MM.1S (cell line): ENCODE data around the gene GLIPR2.

ENCODE experiments used
- DNase-seq: peaks from one replicate; pipeline ENCODE4 v3.0.0-alpha.2; 2015
- H2AFZ ChIP-seq: fragments of 300-600 bp; sonication (generic); 2 replicates; pipeline ENCODE4 v1.6.0; 2016; ENCODE audit warnings: antibody characterized with exemption, low read length
- H3F3A ChIP-seq: fragments of 300-600 bp; sonication (generic); 2 replicates; pipeline ENCODE4 v1.6.1; 2016; ENCODE audit warnings: mild to moderate bottlenecking, antibody characterized with exemption, low read length, moderate library complexity, mixed read lengths; ENCODE audit not compliant: insufficient read depth
- H3K27ac ChIP-seq: fragments of 300-600 bp; sonication (generic); 2 replicates; pipeline ENCODE4 v1.5.1; 2016; ENCODE audit warnings: mild to moderate bottlenecking, low read length
- H3K27me3 ChIP-seq: fragments of 300-600 bp; sonication (generic); replicated peaks from 2 replicates; pipeline ENCODE4 v1.6.0; 2016; ENCODE audit warnings: low read length; ENCODE audit not compliant: insufficient read depth
- H3K36me3 ChIP-seq: fragments of 300-600 bp; sonication (generic); replicated peaks from 2 replicates; pipeline ENCODE4 v1.6.1; 2016; ENCODE audit warnings: mild to moderate bottlenecking, low read length, mixed read lengths; ENCODE audit not compliant: insufficient read depth
- H3K4me1 ChIP-seq: fragments of 300-600 bp; sonication (generic); 2 replicates; pipeline ENCODE4 v1.6.1; 2016; ENCODE audit warnings: low read length, mixed read lengths
- H3K4me2 ChIP-seq: fragments of 300-600 bp; sonication (generic); 2 replicates; pipeline ENCODE4 v1.6.0; 2016; ENCODE audit warnings: low read depth, low read length
- H3K4me3 ChIP-seq: fragments of 300-600 bp; sonication (generic); 2 replicates; pipeline ENCODE4 v1.5.1; 2016; ENCODE audit warnings: low read length, mixed read lengths
- H3K79me2 ChIP-seq: fragments of 300-600 bp; sonication (generic); 2 replicates; pipeline ENCODE4 v1.6.1; 2016; ENCODE audit warnings: mixed run types, low read length, mixed read lengths
- H3K9ac ChIP-seq: fragments of 300-600 bp; sonication (generic); 2 replicates; pipeline ENCODE4 v1.6.1; 2016; ENCODE audit warnings: low read length, mixed read lengths
- H3K9me2 ChIP-seq: fragments of 300-600 bp; sonication (generic); replicated peaks from 2 replicates; pipeline ENCODE4 v1.6.1; 2016; ENCODE audit warnings: mild to moderate bottlenecking, low read length, mixed read lengths; ENCODE audit not compliant: insufficient read depth
- H3K9me3 ChIP-seq: fragments of 300-600 bp; sonication (generic); replicated peaks from 2 replicates; pipeline ENCODE4 v1.6.1; 2016; ENCODE audit warnings: mild to moderate bottlenecking, low read length, mixed read lengths; ENCODE audit not compliant: insufficient read depth
- H4K20me1 ChIP-seq: fragments of 300-600 bp; sonication (generic); 2 replicates; pipeline ENCODE4 v1.6.1; 2016; ENCODE audit warnings: mild to moderate bottlenecking, low read length, moderate library complexity, mixed read lengths; ENCODE audit not compliant: insufficient read depth
- EZH2 ChIP-seq: fragments of 300-600 bp; sonication (generic); optimal IDR thresholded peaks from 2 replicates; pipeline ENCODE3; 2017; ENCODE audit warnings: low read depth, mild to moderate bottlenecking, antibody characterized with exemption, low read length, mixed read lengths
- EZH2phosphoT487 ChIP-seq: fragments of 300-600 bp; sonication (generic); IDR thresholded peaks from 2 replicates; pipeline ENCODE4 v1.6.1; 2018; ENCODE audit warnings: antibody characterized with exemption, low read length
- TF ChIP-seq, protein P1 (sequence below): fragments of 300-600 bp; sonication (generic); IDR thresholded peaks from 2 replicates; pipeline ENCODE4 v1.5.1; 2016; ENCODE audit warnings: antibody characterized with exemption, low read length, mixed read lengths

The GLIPR2 gene

DNA sequence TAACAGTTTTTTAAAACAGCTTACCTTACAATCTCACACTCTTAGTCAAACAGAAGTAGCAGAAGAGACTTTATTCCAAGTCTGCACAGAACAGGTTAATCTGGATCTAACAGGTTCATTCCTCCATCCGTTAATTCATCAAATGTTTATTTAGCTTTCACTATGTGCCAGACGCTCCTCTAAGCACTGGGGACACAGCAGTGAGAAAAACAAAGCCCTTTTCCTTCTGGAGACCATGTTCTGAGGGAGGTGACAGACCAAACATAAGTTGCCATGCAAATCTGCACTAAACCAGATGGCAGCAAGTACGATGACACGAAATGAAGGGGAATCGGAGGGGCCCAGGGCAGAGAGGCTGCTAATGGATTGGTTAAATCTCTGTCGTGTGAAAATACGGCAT lies 17.1 kb upstream of the GLIPR2 start:
- Histone ChIP-seq H3K9ac (no peak overlapping the region), H3K4me3 (no peak overlapping the region), H3K27me3 (no peaks in the 10 kb centered on the region), H3K27ac (no peak overlapping the region), H3K4me1 (no peaks in the 10 kb centered on the region), H2AFZ (no peak overlapping the region), H3K4me2 (no peak overlapping the region), H4K20me1 (no peaks in the 10 kb centered on the region), H3F3A (no peaks in the 10 kb centered on the region), H3K9me3 (no peaks in the 10 kb centered on the region), H3K79me2 (no peaks in the 10 kb centered on the region), H3K9me2 (no peaks in the 10 kb centered on the region), H3K36me3 (no peaks in the 10 kb centered on the region)
- DNase-seq, result no peak
- TF ChIP-seq, protein P1, sequence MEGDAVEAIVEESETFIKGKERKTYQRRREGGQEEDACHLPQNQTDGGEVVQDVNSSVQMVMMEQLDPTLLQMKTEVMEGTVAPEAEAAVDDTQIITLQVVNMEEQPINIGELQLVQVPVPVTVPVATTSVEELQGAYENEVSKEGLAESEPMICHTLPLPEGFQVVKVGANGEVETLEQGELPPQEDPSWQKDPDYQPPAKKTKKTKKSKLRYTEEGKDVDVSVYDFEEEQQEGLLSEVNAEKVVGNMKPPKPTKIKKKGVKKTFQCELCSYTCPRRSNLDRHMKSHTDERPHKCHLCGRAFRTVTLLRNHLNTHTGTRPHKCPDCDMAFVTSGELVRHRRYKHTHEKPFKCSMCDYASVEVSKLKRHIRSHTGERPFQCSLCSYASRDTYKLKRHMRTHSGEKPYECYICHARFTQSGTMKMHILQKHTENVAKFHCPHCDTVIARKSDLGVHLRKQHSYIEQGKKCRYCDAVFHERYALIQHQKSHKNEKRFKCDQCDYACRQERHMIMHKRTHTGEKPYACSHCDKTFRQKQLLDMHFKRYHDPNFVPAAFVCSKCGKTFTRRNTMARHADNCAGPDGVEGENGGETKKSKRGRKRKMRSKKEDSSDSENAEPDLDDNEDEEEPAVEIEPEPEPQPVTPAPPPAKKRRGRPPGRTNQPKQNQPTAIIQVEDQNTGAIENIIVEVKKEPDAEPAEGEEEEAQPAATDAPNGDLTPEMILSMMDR, result no peak
- TF ChIP-seq EZH2 (no peak), EZH2phosphoT487 (no peak)

DNA sequence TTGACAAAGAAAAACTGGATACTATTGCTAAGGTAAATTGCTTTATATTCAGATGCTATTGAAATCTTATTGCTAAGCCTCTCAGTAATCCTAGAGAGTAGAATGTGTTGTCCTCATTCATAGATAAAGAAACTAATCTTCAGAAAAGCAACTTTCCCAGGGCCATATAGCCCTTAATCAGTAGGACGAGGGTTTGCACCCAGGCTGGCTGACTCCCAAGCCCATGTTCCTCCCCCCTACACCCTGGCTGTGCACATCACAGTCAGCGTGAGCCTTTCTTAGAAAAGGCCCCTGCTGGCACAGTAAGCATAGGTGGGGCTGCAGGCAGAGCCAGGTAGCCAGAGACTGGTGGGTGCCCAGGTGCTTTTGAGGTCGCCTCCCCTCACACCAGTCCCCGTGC lies 15.8 kb upstream of the GLIPR2 start:
- Histone ChIP-seq H3K4me1 (no peaks in the 10 kb centered on the region), H3K9me3 (no peaks in the 10 kb centered on the region), H3K4me3 (no peak overlapping the region), H3K79me2 (no peaks in the 10 kb centered on the region), H2AFZ (no peak overlapping the region), H3K27ac (no peak overlapping the region), H3K9ac (no peak overlapping the region), H3K4me2 (no peak overlapping the region), H3F3A (no peaks in the 10 kb centered on the region), H3K27me3 (no peaks in the 10 kb centered on the region), H3K9me2 (no peaks in the 10 kb centered on the region), H3K36me3 (no peaks in the 10 kb centered on the region), H4K20me1 (no peaks in the 10 kb centered on the region)
- TF ChIP-seq EZH2phosphoT487, result no peak
- TF ChIP-seq, protein P1, result no peak
- TF ChIP-seq EZH2, result no peak
- DNase-seq, result no peak

DNA sequence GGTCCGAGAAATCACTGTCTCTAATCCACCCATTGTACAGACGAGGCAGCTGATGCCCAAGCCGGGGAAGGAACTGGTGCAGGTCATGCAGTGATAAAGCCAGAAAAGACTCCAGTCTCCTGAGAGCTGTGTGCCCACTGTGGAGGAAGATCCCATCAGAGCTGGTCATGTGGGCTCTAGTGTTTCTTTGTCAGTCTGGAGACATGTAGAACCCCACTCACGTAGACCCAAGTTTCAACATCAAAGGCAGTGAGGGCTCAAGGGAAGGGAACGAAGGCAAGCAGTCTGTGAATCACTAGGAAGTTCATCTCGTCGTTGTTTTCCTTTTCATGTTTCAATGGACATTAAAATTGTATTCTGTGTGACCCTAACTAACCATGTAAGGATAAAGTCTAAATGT lies 14.6 kb upstream of the GLIPR2 start:
- Histone ChIP-seq H3K4me2 (no peak overlapping the region), H3K36me3 (no peaks in the 10 kb centered on the region), H3K27me3 (no peaks in the 10 kb centered on the region), H3K4me1 (no peaks in the 10 kb centered on the region), H3K79me2 (no peaks in the 10 kb centered on the region), H3K4me3 (no peak overlapping the region), H3K9me2 (no peaks in the 10 kb centered on the region), H2AFZ (no peak overlapping the region), H4K20me1 (no peaks in the 10 kb centered on the region), H3K9ac (no peak overlapping the region), H3F3A (no peaks in the 10 kb centered on the region), H3K27ac (no peak overlapping the region), H3K9me3 (no peaks in the 10 kb centered on the region)
- no peak for DNase-seq
- TF ChIP-seq EZH2, result no peak
- TF ChIP-seq EZH2phosphoT487, result no peak
- TF ChIP-seq, protein P1, result no peak

DNA sequence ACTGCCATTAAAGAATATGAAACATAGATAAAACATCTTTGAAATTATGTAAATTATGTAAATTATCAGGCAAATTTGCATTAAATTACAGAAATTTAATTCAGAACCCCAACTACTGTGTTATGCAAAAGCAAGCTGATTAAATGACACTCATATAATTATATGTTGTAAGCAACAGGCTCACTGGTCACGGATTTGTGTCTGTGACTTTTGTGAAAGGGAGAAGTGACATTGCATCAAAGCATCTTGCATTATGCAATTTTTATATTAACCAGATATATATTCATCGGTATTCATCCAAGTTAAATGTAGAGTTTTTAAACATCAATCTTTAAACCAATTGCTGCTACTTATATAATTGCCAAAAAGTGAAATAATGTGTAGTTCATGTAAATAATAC lies 13.0 kb upstream of the GLIPR2 start:
- Histone ChIP-seq H3K36me3 (no peaks in the 10 kb centered on the region), H3K27ac (no peak overlapping the region), H3K4me2 (no peak overlapping the region), H3K9me2 (no peaks in the 10 kb centered on the region), H3K79me2 (no peaks in the 10 kb centered on the region), H3K27me3 (no peaks in the 10 kb centered on the region), H3F3A (no peaks in the 10 kb centered on the region), H2AFZ (no peak overlapping the region), H4K20me1 (no peaks in the 10 kb centered on the region), H3K9me3 (no peaks in the 10 kb centered on the region), H3K4me1 (no peaks in the 10 kb centered on the region), H3K4me3 (no peak overlapping the region), H3K9ac (no peak overlapping the region)
- TF ChIP-seq EZH2, result no peak
- TF ChIP-seq, protein P1, result no peak
- no peak for TF ChIP-seq EZH2phosphoT487
- no peak for DNase-seq
